Measurements from ENCODE around the gene TFEB.

DNA sequence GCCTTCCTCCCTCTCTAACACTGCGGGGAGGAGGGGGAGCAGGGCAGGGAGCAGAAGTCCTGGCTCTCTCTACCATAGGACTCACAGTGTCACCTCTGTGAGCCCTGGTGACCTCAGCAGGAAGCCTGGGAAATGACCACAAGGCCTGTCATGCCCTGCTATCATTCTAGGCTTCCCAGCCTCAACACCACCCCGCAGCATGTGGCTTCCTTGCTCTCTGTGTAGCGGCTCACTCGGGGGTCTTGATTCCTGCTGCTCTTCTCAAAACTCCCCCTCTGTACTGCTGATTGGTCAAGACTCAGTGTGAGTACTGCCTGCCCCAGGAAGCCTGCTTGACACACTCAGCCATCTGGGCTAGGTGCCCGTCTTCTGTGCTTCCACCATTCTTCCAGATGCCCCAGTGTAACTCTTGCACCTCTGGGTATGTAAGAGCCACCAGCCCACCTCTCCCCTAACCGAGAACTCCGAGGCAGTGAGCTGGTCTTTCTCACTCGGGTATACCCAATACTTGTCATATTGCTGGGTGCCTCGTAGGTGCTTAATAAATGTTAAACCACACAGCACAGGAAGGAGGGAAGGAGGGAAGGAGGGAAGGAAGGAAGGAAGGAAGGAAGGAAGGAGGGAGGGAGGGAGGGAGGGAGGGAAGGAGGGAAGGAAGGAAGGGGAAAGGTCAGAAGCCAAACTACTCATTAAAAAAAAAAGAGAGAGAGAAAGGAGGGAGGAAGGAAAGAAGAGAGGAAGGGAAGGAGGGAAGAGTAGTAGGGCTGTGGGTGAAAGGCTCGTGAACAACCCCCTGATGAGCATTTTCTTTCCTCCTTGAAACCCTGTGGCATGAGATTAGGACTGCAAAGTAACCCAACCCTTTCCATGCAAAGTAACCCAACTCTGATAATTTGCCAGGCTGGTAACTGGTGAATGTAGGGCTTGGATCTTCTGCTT, 92.2 kb downstream of the TFEB start:
- TF ChIP-seq, protein P1, sequence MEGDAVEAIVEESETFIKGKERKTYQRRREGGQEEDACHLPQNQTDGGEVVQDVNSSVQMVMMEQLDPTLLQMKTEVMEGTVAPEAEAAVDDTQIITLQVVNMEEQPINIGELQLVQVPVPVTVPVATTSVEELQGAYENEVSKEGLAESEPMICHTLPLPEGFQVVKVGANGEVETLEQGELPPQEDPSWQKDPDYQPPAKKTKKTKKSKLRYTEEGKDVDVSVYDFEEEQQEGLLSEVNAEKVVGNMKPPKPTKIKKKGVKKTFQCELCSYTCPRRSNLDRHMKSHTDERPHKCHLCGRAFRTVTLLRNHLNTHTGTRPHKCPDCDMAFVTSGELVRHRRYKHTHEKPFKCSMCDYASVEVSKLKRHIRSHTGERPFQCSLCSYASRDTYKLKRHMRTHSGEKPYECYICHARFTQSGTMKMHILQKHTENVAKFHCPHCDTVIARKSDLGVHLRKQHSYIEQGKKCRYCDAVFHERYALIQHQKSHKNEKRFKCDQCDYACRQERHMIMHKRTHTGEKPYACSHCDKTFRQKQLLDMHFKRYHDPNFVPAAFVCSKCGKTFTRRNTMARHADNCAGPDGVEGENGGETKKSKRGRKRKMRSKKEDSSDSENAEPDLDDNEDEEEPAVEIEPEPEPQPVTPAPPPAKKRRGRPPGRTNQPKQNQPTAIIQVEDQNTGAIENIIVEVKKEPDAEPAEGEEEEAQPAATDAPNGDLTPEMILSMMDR (IDR thresholded peaks at IDR 0.05; ENCODE audit: low read depth, low read length, missing input control), result no peak
- no peak for TF ChIP-seq FOXA1 (IDR thresholded peaks at IDR 0.05)
- no peak for TF ChIP-seq JUND (IDR thresholded peaks at IDR 0.05)
- TF ChIP-seq, protein P2, sequence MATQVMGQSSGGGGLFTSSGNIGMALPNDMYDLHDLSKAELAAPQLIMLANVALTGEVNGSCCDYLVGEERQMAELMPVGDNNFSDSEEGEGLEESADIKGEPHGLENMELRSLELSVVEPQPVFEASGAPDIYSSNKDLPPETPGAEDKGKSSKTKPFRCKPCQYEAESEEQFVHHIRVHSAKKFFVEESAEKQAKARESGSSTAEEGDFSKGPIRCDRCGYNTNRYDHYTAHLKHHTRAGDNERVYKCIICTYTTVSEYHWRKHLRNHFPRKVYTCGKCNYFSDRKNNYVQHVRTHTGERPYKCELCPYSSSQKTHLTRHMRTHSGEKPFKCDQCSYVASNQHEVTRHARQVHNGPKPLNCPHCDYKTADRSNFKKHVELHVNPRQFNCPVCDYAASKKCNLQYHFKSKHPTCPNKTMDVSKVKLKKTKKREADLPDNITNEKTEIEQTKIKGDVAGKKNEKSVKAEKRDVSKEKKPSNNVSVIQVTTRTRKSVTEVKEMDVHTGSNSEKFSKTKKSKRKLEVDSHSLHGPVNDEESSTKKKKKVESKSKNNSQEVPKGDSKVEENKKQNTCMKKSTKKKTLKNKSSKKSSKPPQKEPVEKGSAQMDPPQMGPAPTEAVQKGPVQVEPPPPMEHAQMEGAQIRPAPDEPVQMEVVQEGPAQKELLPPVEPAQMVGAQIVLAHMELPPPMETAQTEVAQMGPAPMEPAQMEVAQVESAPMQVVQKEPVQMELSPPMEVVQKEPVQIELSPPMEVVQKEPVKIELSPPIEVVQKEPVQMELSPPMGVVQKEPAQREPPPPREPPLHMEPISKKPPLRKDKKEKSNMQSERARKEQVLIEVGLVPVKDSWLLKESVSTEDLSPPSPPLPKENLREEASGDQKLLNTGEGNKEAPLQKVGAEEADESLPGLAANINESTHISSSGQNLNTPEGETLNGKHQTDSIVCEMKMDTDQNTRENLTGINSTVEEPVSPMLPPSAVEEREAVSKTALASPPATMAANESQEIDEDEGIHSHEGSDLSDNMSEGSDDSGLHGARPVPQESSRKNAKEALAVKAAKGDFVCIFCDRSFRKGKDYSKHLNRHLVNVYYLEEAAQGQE (IDR thresholded peaks at IDR 0.05), result no peak
- TF ChIP-seq TAF1 (conservative IDR thresholded peaks at IDR 0.05), result no peak
- no peak for TF ChIP-seq RAD21 (IDR thresholded peaks at IDR 0.05)
- no peak for TF ChIP-seq SP1 (IDR thresholded peaks at IDR 0.05)
- no peak for TF ChIP-seq HNF4A (conservative IDR thresholded peaks at IDR 0.05)
- TF ChIP-seq, protein P3, sequence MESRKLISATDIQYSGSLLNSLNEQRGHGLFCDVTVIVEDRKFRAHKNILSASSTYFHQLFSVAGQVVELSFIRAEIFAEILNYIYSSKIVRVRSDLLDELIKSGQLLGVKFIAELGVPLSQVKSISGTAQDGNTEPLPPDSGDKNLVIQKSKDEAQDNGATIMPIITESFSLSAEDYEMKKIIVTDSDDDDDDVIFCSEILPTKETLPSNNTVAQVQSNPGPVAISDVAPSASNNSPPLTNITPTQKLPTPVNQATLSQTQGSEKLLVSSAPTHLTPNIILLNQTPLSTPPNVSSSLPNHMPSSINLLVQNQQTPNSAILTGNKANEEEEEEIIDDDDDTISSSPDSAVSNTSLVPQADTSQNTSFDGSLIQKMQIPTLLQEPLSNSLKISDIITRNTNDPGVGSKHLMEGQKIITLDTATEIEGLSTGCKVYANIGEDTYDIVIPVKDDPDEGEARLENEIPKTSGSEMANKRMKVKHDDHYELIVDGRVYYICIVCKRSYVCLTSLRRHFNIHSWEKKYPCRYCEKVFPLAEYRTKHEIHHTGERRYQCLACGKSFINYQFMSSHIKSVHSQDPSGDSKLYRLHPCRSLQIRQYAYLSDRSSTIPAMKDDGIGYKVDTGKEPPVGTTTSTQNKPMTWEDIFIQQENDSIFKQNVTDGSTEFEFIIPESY (IDR thresholded peaks at IDR 0.05), result no peak
- TF ChIP-seq, protein P4, sequence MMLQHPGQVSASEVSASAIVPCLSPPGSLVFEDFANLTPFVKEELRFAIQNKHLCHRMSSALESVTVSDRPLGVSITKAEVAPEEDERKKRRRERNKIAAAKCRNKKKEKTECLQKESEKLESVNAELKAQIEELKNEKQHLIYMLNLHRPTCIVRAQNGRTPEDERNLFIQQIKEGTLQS (IDR thresholded peaks at IDR 0.05), result no peak
- TF ChIP-seq EGR1 (IDR thresholded peaks at IDR 0.05; ENCODE audit: low read depth in 2 of 2), result no peak

All from liver (tissue), 3 donors.